ENCODE measurements around the gene MIPEP.
A peak's percentile ranks its signal among the peaks of the same experiment; 100 is the strongest.
"Not testable (repeated sequence)": the region's sequence is repeated elsewhere in the genome, so short reads cannot be mapped to it uniquely, and the experiment has no call there.

MIPEP gene

GRCh38 chr13:23888658-23889614 lies at the start of gene MIPEP:
Gene MIPEP, minus strand, starts transcription at chr13:23889400. Its CDS starts 80 bp downstream, at chr13:23889320.
- DNase-seq (ENCODE audit: extremely low read depth in 1 of 2, low read depth in 1 of 2), result peak; percentile 67 to 81

GRCh38 chr13:23934520-23934919 lies 45.3 kb upstream of the MIPEP start:
- DNase-seq (ENCODE audit: extremely low read depth in 1 of 2, low read depth in 1 of 2), result no peak

- no peak for DNase-seq (ENCODE audit: extremely low read depth in 1 of 2, low read depth in 1 of 2)
These were observed 39.8 kb upstream of the MIPEP start for GRCh38 chr13:23928985-23929384.

- DNase-seq (ENCODE audit: extremely low read depth in 1 of 2, low read depth in 1 of 2), result no peak
These were observed 33.8 kb upstream of the MIPEP start for GRCh38 chr13:23923031-23923430.

- no peak for DNase-seq (ENCODE audit: extremely low read depth in 1 of 2, low read depth in 1 of 2)
These were observed 33.1 kb upstream of the MIPEP start for GRCh38 chr13:23922005-23922932.

DNA sequence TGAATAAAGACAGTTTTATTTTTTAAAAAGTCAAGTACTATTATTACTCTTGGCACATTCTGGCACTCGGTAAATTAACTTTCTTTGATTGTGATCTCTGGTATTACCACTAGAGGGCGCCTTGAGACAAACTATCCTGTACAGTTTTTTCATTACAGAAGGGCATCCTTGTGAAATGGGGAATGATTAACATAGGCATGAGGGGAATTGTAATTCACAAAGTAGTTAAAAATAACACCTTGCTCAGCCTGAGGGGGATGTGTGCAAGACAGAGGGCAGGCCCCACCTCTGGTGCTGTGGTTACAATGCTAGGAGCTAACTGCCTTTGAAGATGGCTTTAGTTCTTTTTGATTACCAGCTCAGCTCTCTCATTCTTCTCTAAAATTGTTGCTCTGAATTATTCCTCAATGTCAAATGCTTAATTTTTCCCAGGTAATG lies 32.3 kb upstream of the MIPEP start:
- DNase-seq (ENCODE audit: extremely low read depth in 1 of 2, low read depth in 1 of 2), result no peak

GRCh38 chr13:23919006-23919405 lies 29.8 kb upstream of the MIPEP start:
- DNase-seq (ENCODE audit: extremely low read depth in 1 of 2, low read depth in 1 of 2), result no peak

DNA sequence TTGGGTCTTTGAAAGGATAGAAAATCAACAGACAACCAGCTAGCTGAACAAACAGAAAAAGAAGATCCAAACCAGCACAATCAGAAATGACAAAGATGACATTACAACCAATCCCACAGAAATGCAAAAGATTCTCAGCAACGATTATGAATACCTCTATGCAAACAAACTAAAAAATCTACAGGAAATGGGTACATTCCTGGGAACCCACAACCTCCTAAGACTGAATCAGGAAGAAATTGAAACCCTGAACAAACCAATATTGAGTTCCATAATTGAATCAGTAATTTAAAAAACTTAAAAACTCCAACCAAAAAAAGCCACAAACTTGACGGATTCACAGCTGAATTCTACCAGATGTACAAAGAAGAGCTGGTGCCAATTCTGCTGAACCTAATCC lies 29.0 kb upstream of the MIPEP start:
- no peak for DNase-seq (ENCODE audit: extremely low read depth in 1 of 2, low read depth in 1 of 2)

DNA sequence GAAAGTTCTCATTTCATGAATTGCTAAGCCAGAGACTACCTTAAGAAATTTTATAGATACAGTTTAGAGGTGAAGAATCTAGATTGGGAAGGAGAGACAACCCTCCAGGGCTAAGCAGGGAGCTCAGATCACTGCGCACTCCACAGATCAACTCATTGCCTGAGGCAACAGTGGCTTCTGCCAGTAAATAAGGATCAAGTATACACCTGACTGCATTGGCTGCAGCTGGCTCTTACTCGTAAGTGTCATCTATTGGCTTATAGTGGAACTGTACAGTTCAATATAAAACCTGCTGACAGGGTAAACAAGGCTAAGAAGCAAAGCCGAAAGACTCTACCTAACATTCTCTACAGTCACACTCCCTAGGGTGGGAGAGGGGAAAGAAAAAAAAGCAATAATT lies 26.1 kb upstream of the MIPEP start:
- DNase-seq (ENCODE audit: extremely low read depth in 1 of 2, low read depth in 1 of 2), result no peak

- DNase-seq (ENCODE audit: extremely low read depth in 1 of 2, low read depth in 1 of 2), result no peak
These were observed 23.3 kb upstream of the MIPEP start for GRCh38 chr13:23912469-23912868.

GRCh38 chr13:23909606-23910005 lies 20.4 kb upstream of the MIPEP start:
- DNase-seq (ENCODE audit: extremely low read depth in 1 of 2, low read depth in 1 of 2), result no peak

DNA sequence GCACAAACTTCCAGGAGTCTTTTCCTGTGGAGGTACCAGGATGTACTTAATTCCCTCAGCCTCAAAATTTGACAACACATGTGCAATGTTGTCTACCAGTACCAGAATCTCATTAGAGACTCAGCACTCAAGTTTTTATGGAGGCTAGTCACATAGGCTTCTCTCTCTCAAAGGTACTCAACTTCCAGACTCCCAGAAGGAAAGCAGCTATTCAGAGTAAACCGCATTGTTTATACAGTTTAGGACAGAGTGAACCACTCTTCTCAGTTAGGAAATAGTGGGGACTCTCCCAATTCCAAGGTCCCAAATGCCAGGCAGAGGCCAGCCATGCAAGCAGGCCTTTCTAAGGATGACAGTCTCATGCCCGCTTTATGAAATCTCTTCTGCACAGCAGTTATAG lies 16.6 kb upstream of the MIPEP start:
- DNase-seq (ENCODE audit: extremely low read depth in 1 of 2, low read depth in 1 of 2), result no peak

GRCh38 chr13:23903906-23904280 lies 14.7 kb upstream of the MIPEP start:
- no peak for DNase-seq (ENCODE audit: extremely low read depth in 1 of 2, low read depth in 1 of 2)

- no peak for DNase-seq (ENCODE audit: extremely low read depth in 1 of 2, low read depth in 1 of 2)
These were observed 14.0 kb upstream of the MIPEP start for GRCh38 chr13:23902975-23903905.

DNA sequence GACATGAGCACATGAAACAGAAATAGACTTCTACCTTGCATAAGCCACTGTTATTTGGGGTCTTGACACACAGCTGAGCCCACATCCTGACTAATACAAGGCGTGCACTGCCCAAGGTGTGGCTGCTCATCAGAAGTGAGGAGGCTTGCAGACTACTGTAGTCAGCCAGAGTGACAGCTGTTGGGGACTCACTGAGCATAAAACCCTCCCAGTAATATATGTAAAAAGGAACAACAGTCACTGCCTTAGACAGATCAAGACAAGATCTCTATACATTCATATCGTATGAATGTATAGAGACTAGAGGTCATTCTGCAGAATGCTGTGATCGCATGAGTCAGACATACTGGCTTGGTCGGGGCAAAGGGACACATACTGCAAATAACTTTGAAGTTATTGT lies 12.2 kb upstream of the MIPEP start:
- no peak for DNase-seq (ENCODE audit: extremely low read depth in 1 of 2, low read depth in 1 of 2)

DNA sequence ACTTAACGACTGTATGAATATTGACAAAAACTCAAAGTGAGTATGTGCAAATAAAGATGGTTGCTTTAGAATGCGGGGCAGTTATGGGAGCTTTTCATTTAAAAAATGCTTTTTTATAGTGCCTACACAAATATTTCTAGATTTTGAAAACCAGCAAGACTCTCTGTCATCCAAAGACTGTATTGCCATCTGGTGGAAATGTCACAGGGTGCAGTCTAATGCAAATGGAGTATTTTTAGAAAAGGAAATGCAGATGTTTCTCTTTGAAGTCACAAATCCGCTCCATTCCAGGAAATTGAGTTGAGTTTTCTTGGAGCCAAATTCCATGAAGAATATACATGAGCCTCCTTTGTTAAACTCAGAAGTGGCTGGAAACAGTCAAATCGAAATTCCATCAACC lies 10.4 kb upstream of the MIPEP start:
- no peak for DNase-seq (ENCODE audit: extremely low read depth in 1 of 2, low read depth in 1 of 2)

DNA sequence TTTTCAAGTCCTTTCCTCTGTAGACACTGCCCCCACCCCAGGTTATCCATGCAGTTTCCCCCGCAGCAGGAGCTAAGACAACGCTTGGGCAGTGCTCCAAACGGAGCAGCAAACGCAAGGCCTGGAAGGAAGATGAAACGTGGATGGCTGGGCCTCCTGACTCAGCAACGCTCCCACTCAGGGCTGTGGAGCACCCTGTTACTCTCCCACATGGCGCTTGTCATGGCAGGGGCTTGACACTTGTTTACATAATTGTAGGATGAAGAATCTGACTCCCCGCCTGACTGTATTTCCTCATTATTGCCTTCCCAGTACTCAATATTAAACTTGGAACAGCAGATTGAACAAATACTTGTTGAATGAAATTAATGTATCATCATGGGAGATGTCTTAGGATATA lies 8.9 kb upstream of the MIPEP start:
- no peak for DNase-seq (ENCODE audit: extremely low read depth in 1 of 2, low read depth in 1 of 2)

DNA sequence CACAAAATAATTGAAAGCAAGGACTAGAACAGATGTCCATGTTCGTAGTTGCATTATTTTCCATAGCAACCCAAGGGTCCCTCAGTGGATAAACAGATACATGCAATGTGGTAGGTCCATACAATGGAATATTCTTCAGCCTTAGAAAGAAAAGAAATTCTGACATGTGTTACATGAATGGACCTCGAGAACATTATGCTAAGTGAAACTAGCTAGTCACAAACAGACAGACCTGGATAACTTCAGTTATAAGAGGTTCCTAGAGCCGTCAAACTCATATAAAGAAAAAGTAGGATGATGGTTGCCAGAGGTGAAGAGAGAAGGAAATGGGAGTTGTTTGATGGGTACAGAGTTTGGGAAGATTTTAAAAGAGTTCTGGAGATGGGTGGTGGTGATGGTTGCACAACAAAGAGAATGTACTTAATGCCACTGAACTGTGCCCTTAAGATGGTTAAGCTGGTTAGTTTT lies 8.3 kb upstream of the MIPEP start, which contains the start of gene C1QTNF9B:
Gene C1QTNF9B (minus strand): TSS at position 51 of the 468 bp plus-strand sequence.
- DNase-seq (ENCODE audit: extremely low read depth in 1 of 2, low read depth in 1 of 2), result not testable (repeated sequence)

DNA sequence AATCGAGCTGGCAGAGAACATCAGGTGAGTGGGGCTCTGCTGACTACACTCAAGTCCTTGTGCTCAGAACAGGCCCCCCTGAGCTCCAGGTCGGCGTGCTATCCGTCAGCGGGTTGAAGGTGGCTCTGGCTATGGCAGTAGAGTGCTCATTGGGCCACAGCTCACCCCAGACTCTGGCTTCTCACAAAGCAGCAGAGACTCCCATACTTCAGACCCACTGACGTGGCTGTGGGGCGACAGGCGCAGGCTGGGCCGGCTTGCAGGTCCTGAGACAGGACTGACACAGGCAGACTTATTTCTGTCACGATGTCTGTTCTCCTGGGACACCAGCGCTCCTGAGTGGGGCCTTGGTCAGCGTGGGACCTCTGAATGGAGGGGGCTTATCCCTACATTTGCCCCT lies 5.5 kb upstream of the MIPEP start:
- DNase-seq (ENCODE audit: extremely low read depth in 1 of 2, low read depth in 1 of 2), result not testable (repeated sequence)

DNA sequence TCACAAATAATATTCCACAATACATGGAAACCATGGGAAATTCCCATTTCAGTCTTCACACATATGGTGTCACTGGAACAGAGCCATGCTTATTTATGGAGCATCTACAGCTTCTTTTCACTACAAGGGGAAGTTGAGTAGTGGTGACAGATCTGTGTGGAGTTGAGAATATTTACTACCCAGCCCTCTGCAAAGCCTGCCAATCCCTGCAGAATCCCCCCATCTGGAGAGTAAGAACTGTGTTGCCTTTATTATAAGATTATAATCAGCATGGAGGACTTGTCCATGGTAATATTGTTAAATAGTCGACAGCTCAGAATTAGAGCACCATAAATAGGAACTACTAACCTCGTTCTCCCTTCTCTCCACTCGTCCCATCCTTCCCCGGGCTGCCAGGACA lies 4.6 kb upstream of the MIPEP start:
- DNase-seq (ENCODE audit: extremely low read depth in 1 of 2, low read depth in 1 of 2), result not testable (repeated sequence)
